Measurements from ENCODE around the gene SPDYA.
A peak's percentile ranks its signal among the peaks of the same experiment; 100 is the strongest.

Gene SPDYA

DNA sequence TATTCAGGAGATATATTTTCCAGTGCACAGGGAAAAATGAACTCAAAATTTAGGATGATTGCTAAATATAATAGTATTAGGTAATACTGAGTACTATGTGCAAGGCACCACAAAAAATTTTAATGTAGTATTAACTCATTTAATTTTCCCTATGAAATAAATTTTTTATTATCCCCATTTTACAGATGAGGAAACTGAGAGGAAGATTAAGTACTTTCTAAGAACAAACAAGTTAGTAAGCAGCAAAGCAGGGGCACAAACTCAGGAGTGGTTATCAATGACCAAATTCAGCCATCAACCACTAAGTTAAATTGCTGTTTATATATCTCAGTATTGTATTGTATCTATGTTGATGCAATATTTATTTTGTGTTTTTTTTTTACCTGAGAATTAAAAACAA lies 14.2 kb downstream of the SPDYA start:
- no peak for DNase-seq (ENCODE audit: low spot score)

DNA sequence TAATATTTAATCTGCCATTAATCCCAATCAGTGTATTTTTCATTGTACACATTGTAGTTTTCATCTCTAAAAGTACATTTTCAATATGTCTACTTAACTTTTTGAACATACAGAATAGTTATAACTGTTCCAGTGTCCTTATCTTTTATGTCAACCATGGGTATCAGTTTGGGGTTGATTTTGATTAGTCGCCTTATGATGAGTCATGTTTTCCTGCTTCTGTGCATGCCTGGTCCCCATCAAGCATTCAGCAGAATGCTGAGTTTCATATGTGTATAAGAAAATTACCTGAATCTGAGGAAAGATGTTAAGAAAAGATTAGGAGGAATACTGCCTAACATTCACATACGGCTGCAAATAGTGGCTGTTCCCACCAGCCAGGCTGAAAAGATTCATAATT lies 17.7 kb downstream of the SPDYA start:
- no peak for DNase-seq (ENCODE audit: low spot score)

DNA sequence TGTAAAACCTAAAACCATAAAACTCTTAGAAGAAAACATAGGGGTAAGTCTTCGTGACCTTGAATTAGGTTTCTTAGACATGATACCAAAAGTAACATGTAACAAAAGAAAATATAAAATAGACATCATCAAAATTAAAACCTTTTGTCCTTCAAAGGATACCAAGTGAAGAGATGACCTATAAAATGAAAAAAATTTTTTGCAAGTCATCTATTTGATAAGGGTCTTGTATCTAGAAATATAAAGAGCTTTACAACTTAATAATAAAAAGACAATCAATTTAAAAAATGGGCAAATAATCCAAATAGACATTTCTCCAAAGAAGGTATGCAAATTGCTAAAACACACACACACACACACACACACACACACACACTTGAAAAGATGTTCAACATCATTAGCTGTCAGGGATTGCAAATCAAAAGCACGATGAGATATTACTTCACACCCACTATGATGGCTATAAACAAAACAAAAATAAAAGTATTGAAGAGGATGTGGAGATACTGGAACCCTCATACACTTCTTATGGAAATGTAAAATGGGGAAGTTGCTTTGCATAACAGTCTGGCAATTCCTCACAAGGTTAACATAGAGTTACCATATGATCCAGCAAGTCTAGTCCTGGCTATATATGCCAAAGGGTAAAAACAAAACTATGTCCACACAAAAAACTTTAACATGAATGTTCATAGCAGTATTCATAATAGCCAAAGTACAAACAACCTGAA lies 23.3 kb downstream of the SPDYA start:
- no peak for DNase-seq (ENCODE audit: low spot score)

DNA sequence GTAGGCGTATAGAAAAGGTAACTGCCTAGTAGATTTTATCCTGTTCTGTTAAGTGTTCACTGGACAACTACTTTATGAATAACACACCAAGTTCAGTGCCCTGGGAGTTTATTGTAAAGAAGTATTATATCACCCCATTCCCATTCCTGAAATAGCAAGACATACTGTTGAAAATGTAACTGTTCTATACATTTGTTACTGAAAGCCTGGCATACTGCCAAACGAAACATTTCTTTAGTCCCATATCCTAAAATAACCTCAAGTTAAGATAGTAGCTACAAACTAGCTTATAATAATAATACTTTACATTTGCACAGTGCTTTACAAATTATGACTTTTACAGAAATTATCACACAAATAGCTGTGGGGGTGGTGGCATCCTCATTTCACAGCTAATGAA lies 25.1 kb downstream of the SPDYA start:
- DNase-seq (ENCODE audit: low spot score): no peak

DNA sequence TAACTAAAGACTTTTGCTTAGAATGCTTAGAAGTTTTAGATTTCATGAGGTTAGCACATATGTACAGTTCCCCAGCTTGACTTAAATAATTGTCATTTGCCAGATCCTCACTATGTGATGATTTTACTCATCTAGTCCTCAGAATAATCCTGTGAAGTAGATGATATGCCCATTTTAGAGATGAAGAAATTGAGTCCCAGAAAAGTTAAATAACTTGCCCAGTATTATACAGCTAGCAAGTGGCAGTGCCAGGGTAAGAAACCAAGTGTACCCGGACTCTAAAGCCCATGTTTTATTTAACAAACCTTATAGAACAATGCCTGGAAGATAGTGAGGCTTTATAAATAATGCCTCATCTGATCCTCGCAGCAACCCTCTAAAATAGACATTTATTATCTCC lies 28.3 kb downstream of the SPDYA start:
- no peak for DNase-seq (ENCODE audit: low spot score)

DNA sequence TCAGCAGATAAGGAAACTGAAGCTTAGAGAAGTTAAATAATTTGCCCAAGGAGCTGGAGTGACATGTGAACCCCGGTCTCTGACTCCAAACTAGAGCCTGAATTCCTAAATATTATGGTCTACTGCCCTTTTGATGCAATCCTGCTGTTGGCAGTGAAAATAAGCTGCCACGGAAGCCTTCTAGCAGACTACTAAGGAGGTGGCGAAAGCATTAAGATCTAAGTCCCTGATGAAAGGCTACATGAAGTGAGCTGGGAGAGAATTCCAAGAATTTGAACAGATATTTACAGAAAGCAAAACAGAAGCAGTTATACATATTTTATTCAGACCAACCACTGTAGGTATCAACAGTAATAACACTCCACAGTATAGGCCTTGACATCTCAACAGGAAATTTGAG lies 31.4 kb downstream of the SPDYA start:
- DNase-seq (ENCODE audit: low spot score): no peak

DNA sequence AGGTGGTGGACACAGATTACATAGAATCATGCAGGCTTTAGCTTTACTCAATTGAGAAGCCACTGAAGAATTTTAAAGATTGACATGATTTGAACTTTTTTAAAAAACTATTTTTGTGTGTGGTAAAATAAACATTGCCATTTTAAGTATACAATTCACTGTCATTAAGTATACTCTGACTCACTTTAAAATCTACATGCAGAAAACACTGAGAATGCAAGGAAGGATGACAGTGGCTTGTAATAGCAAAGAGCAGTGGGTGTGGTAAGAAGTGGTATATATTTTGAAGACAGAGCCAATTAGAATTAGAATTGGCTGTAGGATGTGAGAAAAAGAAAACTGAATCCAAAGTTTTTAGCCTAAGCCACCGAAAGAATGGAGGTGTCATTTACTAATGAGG lies 44.6 kb downstream of the SPDYA start:
- DNase-seq (ENCODE audit: low spot score): no peak

DNA sequence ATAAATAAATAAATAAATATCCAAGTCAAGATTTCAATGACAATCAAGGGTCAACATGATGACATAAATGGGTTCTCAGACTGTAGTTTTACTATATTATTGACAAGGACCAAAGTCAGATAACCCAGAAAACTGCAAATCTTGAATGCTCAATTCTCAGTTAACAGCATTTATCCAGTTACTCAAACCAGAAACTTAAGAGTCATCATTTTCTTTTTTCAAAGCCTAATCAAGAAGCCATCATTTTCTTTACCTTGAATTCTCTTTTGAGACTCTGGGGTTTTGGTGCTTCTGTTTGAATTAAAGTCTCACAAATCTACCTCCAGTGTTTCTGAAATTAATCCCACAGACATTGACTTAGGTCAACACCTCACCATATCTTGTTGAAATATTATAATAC lies 45.3 kb downstream of the SPDYA start:
- DNase-seq (ENCODE audit: low spot score): no peak

DNA sequence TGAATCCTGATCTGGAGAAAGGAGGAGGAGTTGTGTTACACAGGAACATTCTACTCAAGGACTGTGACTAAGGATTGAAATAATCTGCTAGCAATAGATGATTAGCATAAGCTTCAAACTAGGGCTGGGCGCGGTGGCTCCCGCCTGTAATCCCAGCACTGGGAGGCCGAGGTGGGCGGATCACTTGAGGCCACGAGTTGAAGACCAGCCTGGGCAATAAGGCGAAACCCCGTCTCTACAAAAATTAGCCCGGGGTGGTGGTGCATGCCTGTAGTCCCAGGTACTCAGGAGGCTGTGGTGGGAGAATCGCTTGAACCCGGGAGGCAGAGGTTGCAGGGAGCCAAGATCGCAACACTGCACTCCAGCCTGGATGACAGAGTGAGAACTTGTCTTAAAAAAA lies 58.0 kb downstream of the SPDYA start:
- no peak for DNase-seq (ENCODE audit: low spot score)

DNA sequence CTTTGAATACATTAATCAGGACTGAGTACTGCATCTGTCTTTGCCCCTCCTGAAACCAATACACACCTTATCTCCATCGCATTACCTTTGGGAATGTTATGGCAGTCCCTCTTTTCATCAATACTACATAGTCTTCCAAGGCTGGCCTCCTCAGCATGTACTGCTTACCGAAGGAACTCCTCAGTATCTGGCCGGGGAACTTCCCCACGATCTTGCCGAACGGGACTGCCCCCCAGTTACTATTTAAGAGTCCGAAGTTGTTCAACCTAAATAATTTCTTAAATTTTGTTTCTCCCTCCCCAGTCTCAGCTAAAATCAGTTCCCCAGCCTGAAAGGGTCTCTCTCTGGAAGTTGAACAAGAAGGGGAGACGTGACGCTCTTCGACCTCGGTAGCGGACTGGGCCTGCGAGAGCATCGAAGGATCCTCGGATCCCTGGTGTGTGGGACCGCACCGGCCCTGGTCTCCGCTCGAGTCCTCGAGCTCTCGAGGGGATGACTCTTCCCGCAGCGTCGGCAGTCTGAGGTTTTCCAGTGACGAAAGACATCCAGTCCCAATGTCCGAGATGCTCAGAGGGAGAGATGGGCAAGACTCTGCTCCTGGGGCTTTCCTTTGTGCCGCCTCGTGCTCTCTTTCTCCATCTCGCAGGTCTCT lies 59.0 kb downstream of the SPDYA start:
- peak; percentile 14 for DNase-seq (ENCODE audit: low spot score)

DNA sequence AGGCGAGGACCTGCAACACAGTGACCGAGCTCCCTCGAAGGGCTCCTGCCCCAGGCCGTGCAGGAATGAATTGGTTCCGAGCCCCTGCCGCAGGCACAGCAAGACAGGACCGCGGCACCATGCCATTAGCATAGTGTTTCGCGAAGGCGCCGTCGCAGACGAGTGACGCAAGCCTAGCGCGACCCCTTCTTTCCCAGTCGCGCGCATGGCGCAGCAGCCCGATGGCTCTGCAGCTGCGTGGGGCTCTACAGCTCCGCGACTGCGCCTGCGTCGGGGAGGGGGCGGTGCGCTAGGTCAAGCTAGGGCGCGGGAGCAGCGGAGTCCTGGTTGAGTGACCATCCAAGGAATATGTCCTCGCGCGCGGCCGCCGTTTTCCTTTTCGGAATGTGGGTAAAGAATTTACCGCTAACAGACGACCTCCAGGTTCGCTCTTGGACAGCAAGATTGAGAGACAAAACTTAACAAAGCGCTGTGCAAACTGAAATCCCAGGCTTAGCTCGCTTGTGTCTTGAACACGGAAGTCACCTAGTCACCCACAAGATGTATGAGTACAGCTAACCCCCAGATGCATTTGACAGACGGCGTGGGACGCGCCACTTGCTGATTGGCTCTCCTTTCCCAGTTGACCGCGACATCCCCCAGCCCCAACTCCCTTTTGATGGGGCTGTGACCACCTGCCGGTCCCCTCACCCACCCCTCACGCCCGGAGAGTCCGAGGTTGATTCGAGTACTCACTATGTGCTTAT lies 59.7 kb downstream of the SPDYA start, which contains the start of gene TRMT61B:
TSS of gene TRMT61B (minus strand) at position 164 of the 746 bp plus-strand sequence. CDS start at position 132, 32 bp downstream.
- DNase-seq (ENCODE audit: low spot score): peak; percentile 93

DNA sequence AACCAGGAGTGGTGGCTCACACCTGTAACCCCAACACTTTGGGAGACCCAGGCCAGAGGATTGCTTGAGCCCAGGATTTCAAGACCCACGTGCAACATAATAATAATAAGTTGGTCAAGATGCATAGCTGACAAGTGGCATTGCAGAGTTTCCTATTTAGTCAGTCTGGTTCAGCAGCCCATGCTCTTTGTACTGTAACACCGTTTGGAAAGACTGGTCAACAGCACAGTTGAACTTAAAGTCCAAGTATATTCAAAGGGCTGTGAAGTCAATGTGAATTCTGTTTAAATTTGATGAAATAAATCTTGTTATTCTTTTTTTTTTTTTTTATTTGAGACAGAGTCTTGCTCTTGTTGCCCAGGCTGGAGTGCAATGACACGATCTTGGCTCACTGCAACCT lies 61.0 kb downstream of the SPDYA start:
- no peak for DNase-seq (ENCODE audit: low spot score)

DNA sequence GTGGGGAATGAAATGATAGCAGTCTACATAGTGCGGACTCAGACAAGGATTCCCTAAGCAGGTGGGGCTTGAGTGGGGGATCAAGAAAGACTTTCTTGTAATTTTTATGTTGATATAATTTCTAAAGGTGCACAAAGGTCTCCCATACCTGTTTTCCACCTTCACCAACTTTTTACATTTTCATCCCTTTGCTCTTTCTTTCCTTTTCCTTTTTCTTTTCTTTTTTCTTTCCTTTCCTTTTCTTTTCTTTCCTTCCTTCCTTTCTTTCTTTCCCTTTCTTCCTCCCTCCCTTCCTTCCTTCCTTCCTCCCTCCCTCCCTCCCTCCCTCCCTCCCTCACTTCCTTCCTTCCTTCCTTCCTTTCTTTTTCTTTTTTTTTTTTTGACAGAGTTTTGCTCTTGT lies 69.6 kb downstream of the SPDYA start:
- no peak for DNase-seq (ENCODE audit: low spot score)

DNA sequence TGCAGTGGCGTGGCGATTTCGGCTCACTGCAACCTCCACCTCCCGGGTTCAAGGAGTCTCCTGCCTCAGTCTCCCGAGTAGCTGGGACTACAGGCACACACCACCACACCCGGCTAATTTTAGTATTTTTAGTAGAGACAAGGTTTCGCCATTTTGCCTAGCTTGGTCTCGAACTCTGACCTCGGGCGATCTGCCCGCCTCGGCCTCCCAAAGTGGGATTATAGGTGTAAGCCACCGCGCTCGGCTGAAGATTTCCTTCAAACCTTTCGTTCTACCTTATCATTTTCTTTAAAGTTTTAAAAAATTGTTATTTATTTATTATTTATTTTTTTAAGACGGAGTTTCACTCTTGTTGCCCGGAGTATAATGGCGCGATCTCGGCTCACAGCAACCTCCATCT lies 82.9 kb downstream of the SPDYA start:
- no peak for DNase-seq (ENCODE audit: low spot score)

DNA sequence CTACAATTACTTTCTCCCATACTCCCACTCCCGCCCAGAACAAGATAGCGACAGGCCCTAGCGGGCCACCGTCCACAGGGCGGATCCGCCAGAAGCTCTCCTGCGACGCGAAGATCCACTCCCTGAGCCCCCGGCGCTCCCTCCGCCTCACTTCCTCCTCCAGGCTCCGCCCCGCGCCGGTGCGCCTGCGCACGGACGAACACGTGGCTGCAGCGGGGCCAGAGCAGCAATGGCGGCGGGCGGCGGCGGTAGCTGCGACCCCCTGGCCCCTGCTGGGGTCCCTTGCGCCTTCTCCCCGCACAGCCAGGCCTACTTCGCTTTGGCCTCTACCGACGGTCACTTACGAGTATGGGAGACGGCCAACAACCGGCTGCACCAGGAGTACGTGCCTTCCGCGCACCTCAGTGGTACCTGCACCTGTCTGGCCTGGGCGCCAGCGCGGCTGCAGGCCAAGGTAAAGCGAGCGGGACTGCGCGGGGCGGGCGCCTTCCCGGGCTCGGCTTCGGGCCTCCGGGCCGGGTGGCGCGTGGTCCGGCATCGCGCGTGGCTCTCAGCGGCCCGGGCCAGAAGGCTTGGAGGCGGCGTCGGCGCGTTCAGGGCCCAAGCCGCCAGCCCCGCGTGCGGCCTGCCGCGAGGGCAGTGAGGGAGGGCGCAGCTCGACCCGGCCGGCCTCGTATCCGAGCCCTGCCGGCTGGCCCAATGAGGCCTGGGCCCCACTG lies 84.0 kb downstream of the SPDYA start, which contains the start of gene WDR43:
TSS of gene WDR43 (plus strand) at position 198 of the 719 bp plus-strand sequence. CDS start at position 230, 32 bp downstream.
- DNase-seq (ENCODE audit: low spot score): peak; percentile 98

DNA sequence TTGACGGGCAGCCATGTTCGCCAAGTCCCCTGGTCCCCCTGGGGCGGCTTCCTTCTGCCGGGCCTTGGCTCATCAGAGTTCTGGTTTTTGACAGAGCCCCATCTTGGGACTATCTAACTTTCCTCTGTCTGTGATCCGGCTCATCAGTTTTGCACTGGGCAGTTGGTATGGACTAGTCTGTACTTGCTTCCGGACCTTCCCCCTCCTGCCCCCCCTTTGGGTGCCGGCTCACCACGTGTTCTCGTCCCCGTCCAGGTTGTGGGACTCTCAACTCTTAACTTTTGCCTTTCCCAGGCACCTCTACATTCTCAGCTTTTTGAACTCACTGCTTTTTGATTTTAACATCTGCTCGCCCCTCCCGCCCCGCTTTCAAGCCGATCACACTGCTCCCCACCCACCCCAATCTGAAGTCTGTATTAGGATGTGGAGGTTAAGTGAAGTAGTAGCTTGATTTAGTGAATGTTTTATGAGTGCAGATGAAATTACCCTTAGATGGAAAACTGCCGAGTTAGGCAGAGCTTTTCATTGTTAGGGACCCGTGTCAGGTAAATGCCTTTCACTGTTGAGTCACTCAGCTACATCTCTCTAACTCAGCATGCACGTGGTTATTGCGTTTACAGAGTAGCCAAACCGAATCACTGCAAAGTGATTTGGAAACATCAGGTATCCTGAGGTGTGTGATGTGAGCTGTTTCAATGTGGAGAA lies 84.7 kb downstream of the SPDYA start:
- DNase-seq (ENCODE audit: low spot score): peak; percentile 14

DNA sequence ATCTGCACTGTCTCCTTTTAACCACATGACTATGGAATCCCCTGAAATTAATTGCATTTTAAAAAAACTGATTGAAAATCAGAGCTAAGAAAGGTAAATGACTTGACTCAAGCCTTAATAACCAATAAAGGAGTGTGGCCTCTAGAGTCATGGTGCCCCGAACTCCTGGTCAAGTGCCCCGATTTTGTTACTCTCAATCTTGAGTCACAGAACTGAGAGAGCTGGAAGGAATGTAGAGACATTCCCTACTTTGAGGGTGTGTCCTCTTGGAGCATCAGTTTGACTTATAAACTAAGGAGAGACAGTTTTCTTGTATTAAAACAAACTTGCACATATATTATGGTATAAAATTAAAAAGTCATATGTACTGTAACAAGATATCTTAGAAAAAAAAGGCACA lies 86.3 kb downstream of the SPDYA start:
- DNase-seq (ENCODE audit: low spot score): no peak

DNA sequence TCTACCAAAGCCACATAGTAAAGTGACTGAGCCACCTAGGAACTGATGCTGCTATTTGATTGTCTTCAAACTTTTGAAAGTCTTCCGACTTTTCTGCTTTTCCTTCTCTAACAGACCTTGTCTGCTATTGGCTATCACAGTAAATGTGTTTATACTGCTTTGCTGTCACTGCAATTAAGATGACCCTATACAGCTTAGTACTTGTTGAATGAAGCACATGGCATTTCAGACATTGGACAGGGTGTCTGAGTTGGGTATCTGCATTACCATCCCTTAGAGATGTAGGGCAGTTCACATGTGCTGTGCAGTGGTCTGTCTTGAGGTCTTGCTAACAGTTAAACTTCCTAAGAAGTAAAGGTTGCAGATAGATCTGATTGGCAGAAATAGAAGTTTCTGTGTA lies 87.4 kb downstream of the SPDYA start:
- no peak for DNase-seq (ENCODE audit: low spot score)
